K562 (cell line): ENCODE measurements around the gene LRRC3B.

Experiments used
- CHD2 ChIP-seq: IDR thresholded peaks from 2 replicates; pipeline ENCODE4 v1.6.1; 2011; ENCODE audit warnings: low read depth, low read length
- EZH2 ChIP-seq: IDR thresholded peaks from 2 replicates; pipeline ENCODE4 v1.6.1; 2012; ENCODE audit warnings: low read depth, mild to moderate bottlenecking, inconsistent platforms, low read length, borderline replicate concordance
- HMG20A ChIP-seq: fragments of 450-650 bp; formaldehyde crosslinking; conservative IDR thresholded peaks from 2 replicates; pipeline ENCODE4 v1.4.0; 2020; ENCODE audit warnings: mild to moderate bottlenecking, mixed read lengths
- L3MBTL2 ChIP-seq: fragments of 450-650 bp; IDR thresholded peaks from 2 replicates; pipeline ENCODE4 v1.6.1; 2016; ENCODE audit warnings: mild to moderate bottlenecking, moderate library complexity
- LEF1 ChIP-seq: fragments of 450-650 bp; IDR thresholded peaks from 2 replicates; pipeline ENCODE4 v1.6.1; 2016; ENCODE audit warnings: mild to moderate bottlenecking
- PHB ChIP-seq: fragments of 250-450 bp; sonication (Bioruptor Pico); IDR thresholded peaks from 2 replicates; pipeline ENCODE4 v1.5.0; 2021
- SMARCB1 ChIP-seq: IDR thresholded peaks from 2 replicates; pipeline ENCODE4 v1.6.1; 2011; ENCODE audit warnings: improper control_type of control experiment, low read depth; ENCODE audit not compliant: insufficient read length
- XRCC4 ChIP-seq: IDR thresholded peaks from one replicate; pipeline ENCODE4 v1.6.1; 2011; ENCODE audit not compliant: insufficient read depth, insufficient read length; ENCODE audit errors: extremely low read depth
- TF ChIP-seq, protein P1 (sequence below): sonication (generic); formaldehyde crosslinking; IDR thresholded peaks from 2 replicates; pipeline ENCODE4 v1.5.0; 2020; ENCODE audit warnings: missing genetic modification reagents

DNA sequence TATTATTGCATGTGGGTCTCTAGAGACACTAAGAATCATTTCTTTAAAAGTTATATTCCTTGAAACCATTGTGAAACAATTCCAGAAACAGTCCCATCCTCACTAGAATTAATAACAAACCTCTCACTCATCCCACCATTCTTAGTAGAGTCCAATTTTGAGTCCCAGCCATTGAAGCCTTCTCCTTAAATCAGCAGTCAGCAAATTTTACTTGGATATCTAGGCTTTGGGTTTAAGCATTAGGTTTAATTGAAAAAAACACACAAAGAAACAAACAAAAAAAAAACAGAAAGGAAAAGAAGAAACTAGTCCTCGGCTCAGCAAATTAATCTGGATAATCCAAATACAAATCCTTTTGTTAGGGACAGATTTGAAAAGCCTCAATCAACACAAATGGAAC, 109.3 kb downstream of the LRRC3B start:
- TF ChIP-seq SMARCB1, result no peak
- no peak for TF ChIP-seq L3MBTL2
- TF ChIP-seq LEF1, result no peak
- no peak for TF ChIP-seq EZH2
- no peak for TF ChIP-seq XRCC4
- no peak for TF ChIP-seq PHB (CRISPR knock-in tag)
- no peak for TF ChIP-seq CHD2
- TF ChIP-seq HMG20A (CRISPR knock-in tag), result no peak
- TF ChIP-seq, protein P1, sequence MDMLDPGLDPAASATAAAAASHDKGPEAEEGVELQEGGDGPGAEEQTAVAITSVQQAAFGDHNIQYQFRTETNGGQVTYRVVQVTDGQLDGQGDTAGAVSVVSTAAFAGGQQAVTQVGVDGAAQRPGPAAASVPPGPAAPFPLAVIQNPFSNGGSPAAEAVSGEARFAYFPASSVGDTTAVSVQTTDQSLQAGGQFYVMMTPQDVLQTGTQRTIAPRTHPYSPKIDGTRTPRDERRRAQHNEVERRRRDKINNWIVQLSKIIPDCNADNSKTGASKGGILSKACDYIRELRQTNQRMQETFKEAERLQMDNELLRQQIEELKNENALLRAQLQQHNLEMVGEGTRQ, result no peak
